ENCODE measurements around the gene FURIN.
"Not testable (repeated sequence)": the region's sequence is repeated elsewhere in the genome, so short reads cannot be mapped to it uniquely, and the experiment has no call there.

Gene FURIN

DNA sequence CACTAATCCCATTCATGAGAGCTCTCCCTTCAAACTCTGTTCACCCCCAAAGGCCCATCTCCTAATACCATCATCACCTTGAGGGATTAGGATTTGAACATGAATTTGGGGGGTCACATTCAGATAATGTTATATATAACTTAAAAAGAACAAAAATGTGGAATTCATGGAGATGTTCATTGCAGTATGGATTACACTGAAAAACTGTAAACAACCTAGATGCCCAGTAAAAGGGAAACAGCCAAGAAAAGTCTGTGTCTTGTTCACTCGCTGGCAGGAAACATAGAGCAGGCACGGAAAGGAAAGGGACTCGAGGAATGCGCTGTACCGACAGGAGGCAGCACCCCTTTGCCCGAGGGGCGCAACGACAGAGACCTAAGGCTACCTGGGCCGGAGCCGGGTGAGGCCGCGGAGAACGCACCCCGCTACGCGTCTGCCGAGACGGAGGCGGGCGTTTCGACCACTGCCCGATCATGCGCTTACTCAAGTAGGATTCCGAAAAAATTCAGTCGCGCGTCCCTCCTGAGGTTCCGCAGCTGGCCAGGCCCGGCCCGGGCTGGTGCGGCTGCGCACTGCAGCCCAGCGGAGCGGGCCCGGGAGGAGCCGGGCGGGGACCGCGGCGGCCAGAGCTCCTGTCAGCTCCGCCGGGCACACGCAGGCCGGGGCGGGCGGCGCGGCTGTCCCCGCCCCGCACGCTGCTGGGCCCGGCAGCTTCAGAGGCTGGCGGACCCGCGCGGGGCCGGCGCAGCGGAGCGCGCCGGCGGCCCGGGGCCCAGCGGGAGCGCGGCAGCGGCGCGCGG is 33.9 kb downstream of the FURIN start:
- DNase-seq (ENCODE audit: low read depth in 2 of 2): peak; percentile 30 to 36

DNA sequence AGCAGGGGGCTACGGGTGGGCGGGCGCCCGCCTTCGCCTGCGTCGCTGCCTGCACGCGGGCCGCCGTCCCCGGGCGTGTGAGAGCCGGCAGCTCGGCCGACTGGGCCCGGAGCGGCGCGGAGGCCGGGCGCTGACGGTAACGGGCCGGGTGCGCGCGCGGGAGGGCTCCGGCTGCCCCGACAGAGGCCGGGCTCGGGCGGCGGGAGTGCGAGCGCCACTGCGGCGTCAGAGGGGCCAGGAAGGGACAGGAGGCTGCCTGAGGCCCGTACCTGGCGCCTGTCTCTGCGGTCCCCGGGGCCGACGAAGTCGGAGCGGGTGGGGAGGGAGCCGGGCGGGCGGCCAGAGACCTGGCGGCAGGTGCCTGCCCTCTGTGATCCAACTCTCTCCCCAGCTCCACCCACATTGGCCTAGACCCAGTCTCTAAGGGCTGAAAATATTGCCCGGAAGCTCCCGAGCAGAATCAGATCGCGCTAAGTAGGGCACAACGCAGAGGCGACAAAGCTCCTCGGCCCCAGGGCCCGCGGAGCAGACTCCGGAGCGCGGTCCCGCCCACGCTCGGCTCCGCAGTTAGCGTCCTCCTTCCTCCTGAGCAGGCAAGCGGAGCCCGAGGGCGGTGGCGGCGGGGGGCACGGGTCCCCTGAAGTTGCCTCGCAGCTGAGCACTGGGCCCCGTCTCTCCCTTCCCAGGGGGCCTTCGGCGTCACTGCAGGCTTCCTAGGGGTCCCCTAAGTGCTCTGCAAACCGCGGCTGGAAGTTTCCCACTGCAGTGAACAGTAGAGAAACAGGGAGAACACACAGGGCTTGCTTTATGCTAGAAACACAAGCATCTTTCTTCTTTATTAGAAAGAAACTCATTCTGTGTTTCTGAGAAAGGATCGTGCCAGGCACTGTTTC is 34.7 kb downstream of the FURIN start, which contains the start of gene MAN2A2:
TSS of gene MAN2A2 (plus strand) at position 463 of the 893 bp plus-strand sequence. CDS start 906 bp downstream, outside the sequence.
- DNase-seq (ENCODE audit: low read depth in 2 of 2): no peak

- no peak for DNase-seq (ENCODE audit: low read depth in 2 of 2)
These were observed 35.5 kb downstream of the FURIN start for GRCh38 chr15:90903733-90904536.

- no peak for DNase-seq (ENCODE audit: low read depth in 2 of 2)
These were observed 36.4 kb downstream of the FURIN start for GRCh38 chr15:90904746-90905145.

GRCh38 chr15:90905306-90906180 is 37.2 kb downstream of the FURIN start:
- no peak for DNase-seq (ENCODE audit: low read depth in 2 of 2)

DNA sequence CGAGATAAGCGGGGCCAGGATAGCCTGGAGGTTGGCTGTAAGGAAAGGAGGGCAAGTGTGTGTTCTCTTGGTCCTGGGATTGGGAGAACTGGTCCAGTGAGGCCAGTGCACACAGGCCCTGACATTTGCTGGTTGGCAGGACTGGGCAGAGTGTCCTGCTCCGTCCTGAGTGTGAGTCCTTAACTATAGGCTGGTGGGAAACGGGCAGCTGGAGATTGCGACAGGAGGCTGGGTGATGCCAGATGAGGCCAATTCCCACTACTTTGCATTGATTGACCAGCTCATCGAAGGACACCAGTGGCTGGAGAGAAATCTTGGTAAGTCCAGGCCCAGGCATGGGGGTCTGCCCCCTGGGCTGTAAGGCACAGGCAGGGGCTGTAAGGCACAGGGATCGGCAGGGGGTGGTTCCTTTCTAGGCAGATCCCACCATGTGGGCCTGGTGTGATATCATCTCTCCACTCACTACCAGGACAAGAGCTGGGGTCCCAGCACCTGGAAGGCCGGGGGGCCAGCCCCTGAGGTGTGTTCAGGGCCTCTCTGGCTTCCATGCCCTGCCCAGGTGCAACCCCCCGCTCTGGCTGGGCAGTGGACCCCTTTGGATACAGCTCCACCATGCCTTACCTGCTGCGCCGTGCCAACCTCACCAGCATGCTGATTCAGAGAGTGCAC is 37.9 kb downstream of the FURIN start:
- DNase-seq (ENCODE audit: low read depth in 2 of 2): no peak

DNA sequence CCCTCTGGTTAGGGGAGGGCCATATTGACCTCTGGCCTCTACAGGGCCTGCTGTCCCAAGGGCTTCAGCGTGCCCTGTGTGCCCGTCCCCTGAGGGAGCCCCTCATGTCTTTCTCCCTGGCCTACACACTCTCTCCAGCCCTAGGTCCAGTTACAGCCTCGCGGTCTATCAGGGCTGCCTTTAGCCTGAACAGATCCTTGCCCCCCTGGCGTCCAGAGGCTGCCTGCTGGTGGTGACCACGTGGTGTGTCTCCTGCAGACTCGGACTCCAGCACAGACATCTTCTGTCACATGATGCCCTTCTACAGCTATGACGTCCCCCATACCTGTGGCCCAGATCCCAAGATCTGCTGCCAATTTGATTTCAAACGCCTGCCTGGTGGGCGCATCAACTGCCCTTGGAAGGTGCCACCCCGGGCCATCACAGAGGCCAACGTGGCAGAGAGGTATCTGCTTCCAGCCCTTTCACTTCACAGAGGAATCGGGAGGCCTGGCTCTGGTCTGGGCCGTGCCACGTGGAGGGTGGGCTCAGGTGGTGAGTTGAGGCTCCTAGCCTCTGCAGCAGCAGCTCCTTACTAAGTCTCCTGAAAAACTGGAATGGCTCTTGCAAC is 38.8 kb downstream of the FURIN start:
- no peak for DNase-seq (ENCODE audit: low read depth in 2 of 2)

DNA sequence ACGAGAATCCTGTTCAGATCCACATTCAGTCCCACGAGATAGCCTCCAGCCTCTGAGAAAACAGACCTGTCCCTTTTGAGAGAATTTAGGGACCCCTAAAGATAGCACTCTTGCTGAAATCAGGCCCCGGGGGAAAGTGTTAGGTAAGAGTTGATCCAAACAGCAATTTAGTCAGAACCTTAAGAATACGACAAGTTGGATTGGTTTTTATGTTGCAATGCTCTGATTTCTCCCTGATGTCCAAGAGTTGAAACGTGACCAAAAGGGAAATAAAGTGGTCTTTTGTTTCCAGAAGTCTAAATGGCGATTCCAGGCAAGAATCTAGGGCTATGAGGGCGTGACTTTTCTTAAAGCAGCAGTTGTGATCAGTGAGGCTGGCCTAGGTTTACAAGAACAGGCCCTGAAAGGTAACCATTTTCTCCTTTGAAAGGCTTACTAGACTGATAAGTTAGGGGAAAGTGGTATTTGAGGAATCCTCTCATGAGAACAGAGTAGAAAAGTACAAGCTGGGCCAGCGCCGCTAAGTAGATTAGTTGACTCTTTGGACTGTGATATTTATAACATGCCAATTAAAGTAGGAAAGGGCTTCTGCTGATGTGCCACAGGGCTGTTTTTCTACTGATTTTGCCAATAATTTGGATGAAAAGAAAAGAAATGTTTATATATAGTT is 39.6 kb downstream of the FURIN start:
- DNase-seq (ENCODE audit: low read depth in 2 of 2): no peak

DNA sequence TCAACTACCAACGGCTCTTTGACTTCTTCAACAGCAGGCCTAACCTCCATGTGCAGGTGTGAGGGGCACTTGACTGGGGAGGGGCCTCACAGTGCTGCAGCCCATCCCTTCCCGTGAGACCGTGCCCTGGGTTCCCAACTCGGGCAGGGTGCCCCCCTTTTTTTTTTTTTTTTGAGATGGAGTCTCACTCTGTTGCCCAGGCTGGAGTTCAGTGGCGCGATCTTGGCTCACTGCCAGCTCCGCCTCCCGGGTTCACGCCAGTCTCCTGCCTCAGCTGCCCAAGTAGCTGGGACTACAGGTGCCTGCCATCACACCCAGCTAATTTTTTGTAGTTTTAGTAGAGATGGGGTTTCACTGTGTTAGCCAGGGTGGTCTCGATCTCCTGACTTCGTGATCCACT is 41.1 kb downstream of the FURIN start:
- not testable (repeated sequence) for DNase-seq (ENCODE audit: low read depth in 2 of 2)

DNA sequence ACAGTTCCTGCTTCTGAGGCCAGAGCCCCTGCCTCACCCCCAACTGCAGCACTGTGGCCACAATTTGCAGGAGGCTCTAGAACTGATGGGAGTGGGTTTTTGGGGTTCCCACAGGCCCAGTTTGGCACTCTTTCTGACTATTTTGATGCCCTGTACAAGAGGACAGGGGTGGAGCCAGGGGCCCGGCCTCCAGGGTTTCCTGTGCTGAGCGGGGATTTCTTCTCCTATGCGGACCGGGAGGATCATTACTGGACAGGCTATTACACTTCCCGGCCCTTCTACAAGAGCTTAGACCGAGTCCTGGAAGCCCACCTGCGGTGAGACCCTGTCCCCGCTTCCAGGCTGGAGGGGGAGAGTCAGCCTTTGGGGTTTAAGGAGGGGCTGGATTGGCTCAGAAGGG is 41.6 kb downstream of the FURIN start:
- DNase-seq (ENCODE audit: low read depth in 2 of 2): no peak

GRCh38 chr15:90910441-90911301 is 42.3 kb downstream of the FURIN start:
- DNase-seq (ENCODE audit: low read depth in 2 of 2): no peak

DNA sequence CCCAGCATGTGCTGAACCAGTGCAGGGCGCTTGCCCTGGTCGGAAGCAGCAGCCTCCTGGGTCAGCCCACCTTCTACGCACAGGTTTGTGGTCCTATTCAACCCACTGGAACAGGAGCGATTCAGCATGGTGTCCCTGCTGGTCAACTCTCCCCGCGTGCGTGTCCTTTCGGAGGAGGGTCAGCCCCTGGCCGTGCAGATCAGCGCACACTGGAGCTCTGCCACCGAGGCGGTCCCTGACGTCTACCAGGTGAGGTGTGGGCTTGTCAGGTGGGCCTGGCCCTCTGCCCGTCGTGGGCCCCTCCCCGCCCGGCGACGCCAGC is 42.9 kb downstream of the FURIN start:
- DNase-seq (ENCODE audit: low read depth in 2 of 2): no peak

DNA sequence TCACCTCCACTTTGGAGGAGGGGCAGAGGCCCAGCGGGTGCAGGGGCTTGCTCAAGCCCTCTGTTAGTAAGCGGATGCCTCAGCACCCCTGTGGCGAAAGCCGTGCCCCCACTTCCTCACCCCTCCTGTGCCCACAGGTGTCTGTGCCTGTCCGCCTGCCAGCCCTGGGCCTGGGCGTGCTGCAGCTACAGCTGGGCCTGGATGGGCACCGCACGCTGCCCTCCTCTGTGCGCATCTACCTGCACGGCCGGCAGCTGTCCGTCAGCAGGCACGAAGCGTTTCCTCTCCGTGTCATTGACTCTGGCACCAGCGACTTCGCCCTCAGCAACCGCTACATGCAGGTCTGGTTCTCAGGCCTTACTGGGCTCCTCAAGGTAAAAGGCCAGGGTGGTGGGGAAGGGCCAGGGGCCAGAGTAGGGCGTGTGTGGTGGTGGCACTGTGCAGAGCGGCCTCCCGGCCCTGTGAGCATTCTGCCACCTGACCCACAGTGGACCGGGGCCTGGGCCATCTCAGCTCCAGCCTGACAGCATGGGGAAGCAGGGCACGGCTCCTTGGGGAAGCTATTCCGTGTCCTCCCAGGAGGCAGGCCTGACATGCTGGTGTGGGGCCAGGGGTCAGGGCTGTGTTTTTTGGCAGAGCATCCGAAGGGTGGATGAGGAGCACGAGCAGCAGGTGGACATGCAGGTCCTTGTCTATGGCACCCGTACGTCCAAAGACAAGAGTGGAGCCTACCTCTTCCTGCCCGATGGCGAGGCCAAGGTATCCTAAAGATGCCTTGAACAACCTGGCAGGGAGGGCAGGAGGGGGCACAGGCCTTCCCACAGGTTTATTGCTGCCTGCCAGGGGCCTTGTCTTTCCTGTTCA is 43.8 kb downstream of the FURIN start:
- DNase-seq (ENCODE audit: low read depth in 2 of 2): no peak

- no peak for DNase-seq (ENCODE audit: low read depth in 2 of 2)
These were observed 44.3 kb downstream of the FURIN start for GRCh38 chr15:90912770-90913075.

DNA sequence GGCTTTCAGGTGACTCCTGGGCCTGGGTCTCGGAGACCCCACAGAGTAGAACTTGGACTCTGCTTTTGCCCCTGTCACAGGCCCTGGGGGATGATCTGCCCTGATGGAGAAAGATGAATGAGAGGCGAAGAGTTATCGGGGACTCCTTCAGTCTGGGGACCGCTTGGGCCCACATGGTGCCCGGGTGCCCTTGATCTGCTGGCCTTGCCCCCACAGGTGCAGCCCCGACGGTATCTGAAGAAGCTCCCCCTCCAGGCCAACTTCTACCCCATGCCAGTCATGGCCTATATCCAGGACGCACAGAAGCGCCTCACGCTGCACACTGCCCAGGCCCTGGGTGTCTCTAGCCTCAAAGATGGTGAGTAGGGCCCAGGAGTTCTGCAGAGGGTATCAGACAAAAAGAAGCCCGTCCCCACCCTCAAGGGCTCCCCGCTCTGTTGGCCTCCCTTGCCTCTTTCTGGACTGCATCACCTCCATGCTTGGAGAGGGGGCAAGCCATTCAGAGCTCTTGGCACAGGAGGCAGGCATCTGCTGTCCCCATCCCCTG is 45.1 kb downstream of the FURIN start:
- DNase-seq (ENCODE audit: low read depth in 2 of 2): no peak

GRCh38 chr15:90914305-90915080 is 46.1 kb downstream of the FURIN start:
- no peak for DNase-seq (ENCODE audit: low read depth in 2 of 2)
